MCF 10A (cell line): ENCODE measurements around the gene CX3CL1. TPM values are rescaled to one million over a fixed set of nuclear protein-coding genes. Genes with fewer than 3 reads are reported as not detected.

Experiments used
- BruUV-seq: library from RNA; stranded (reverse); fragments of 400-500 nt; replicated peaks from 2 replicates; lab custom pipeline; 2021; lab: Mats Ljungman, UMichigan
- CTCF ChIA-PET: fragments of 300-600 bp; sonication (Branson Sonifier 250); formaldehyde crosslinking; extraction: SDS; loops from one replicate; lab custom pipeline; 2021; ENCODE audit warnings: antibody characterized with exemption, inconsistent platforms; lab: Yijun Ruan, JAX
- POLR2A ChIA-PET: fragments of 300-600, 350-650 bp; sonication (Branson Sonifier 250); formaldehyde crosslinking; extraction: SDS; loops from one replicate; lab custom pipeline; 2020; ENCODE audit warnings: antibody characterized with exemption, inconsistent platforms; lab: Yijun Ruan, JAX
- DNase-seq: peaks from one replicate; pipeline ENCODE4 v3.0.0-alpha.2; 2018; ENCODE audit not compliant: unreplicated experiment
- H3K27ac Mint-ChIP-seq: one replicate; pipeline ENCODE4 v1.8.0; 2022; ENCODE audit warnings: mild to moderate bottlenecking, low read depth, mixed read lengths; ENCODE audit not compliant: unreplicated experiment
- H3K27me3 Mint-ChIP-seq: one replicate; pipeline ENCODE4 v1.8.0; 2022; ENCODE audit warnings: mixed read lengths; ENCODE audit not compliant: insufficient read depth, unreplicated experiment
- H3K36me3 Mint-ChIP-seq: one replicate; pipeline ENCODE4 v1.8.0; 2022; ENCODE audit warnings: mild to moderate bottlenecking, moderate library complexity, mixed read lengths; ENCODE audit not compliant: insufficient read depth, unreplicated experiment
- H3K4me1 Mint-ChIP-seq: one replicate; pipeline ENCODE4 v1.8.0; 2022; ENCODE audit warnings: mixed read lengths; ENCODE audit not compliant: insufficient read depth, unreplicated experiment
- H3K4me3 Mint-ChIP-seq: one replicate; pipeline ENCODE4 v1.8.0; 2022; ENCODE audit warnings: mild to moderate bottlenecking, moderate library complexity, mixed read lengths; ENCODE audit not compliant: unreplicated experiment
- H3K9me3 Mint-ChIP-seq: one replicate; pipeline ENCODE4 v1.8.0; 2022; ENCODE audit warnings: mixed read lengths; ENCODE audit not compliant: unreplicated experiment
- CTCF ChIP-seq: fragments of 200-600 bp; IDR thresholded peaks from one replicate; pipeline ENCODE4 v1.8.0; 2022; ENCODE audit warnings: antibody characterized with exemption, mild to moderate bottlenecking; ENCODE audit not compliant: unreplicated experiment
- intact Hi-C: fragments of 100-400 bp; cut with micrococcal nuclease; formaldehyde crosslinking; loops from 2 replicates; pipeline ENCODE4 v1.14.1; 2022
- total RNA-seq: library from RNA; stranded (reverse); gene quantifications from 2 replicates; pipeline ENCODE4 v1.2.3, GENCODE V29; 2022

CX3CL1 gene
- total RNA-seq, 1 experiment from 2014 or later, result not detected

- H3K27ac Mint-ChIP-seq, result no peak overlapping the region
- H3K36me3 Mint-ChIP-seq, result no peaks in the 10 kb centered on the region
- TF ChIP-seq CTCF, result no peak
- no peak overlapping the region for H3K4me3 Mint-ChIP-seq
- intact Hi-C loops, result no loop called here
- CTCF ChIA-PET, result interaction anchor here (0.6 kb wide), 1 partner anchor 32 kb away, joined by 3 read pairs; no protein-coding TSS in a partner anchor
- BruUV-seq, result no TSS peak
- peaks cover 13% of the 10 kb centered on the region for H3K4me1 Mint-ChIP-seq
- POLR2A ChIA-PET, result interaction anchor here (1.1 kb wide), 1 partner anchor 8 kb away, joined by 6 read pairs; no protein-coding TSS in a partner anchor
- DNase-seq, result no peak
- H3K27me3 Mint-ChIP-seq, result no peaks in the 10 kb centered on the region
- no peaks in the 10 kb centered on the region for H3K9me3 Mint-ChIP-seq
Observed at GRCh38 chr16:57384248-57385070, 12.2 kb downstream of the CX3CL1 start.

GRCh38 chr16:57385083-57385482 is 12.8 kb downstream of the CX3CL1 start:
- TF ChIP-seq CTCF, result no peak
- Mint-ChIP-seq H3K9me3 (no peaks in the 10 kb centered on the region), H3K4me3 (no peak overlapping the region), H3K27me3 (no peaks in the 10 kb centered on the region), H3K4me1 (peaks cover 13% of the 10 kb centered on the region), H3K27ac (no peak overlapping the region), H3K36me3 (no peaks in the 10 kb centered on the region)
- ChIA-PET CTCF (no interaction called here), POLR2A (interaction anchor here (1.1 kb wide), 1 partner anchor 9 kb away, joined by 6 read pairs; no protein-coding TSS in a partner anchor)
- intact Hi-C loops, result no loop called here
- no TSS peak for BruUV-seq
- DNase-seq, result no peak

- Mint-ChIP-seq H3K36me3 (no peaks in the 10 kb centered on the region), H3K4me3 (no peak overlapping the region), H3K27me3 (no peaks in the 10 kb centered on the region), H3K9me3 (no peaks in the 10 kb centered on the region), H3K27ac (no peak overlapping the region), H3K4me1 (peaks cover 13% of the 10 kb centered on the region)
- intact Hi-C loops, result no loop called here
- no peak for TF ChIP-seq CTCF
- no peak for DNase-seq
- BruUV-seq, result no TSS peak
- CTCF ChIA-PET, result interaction anchor here (0.6 to 1.3 kb wide), 2 partner anchors 30 to 66 kb away, joined by 3 read pairs; no protein-coding TSS in a partner anchor
- POLR2A ChIA-PET, result interaction anchor here (0.8 to 0.9 kb wide), 2 partner anchors 9 to 61 kb away, joined by 4 read pairs; partner anchors contain the start of genes CIAPIN1 and COQ9
Observed at GRCh38 chr16:57386381-57386951, 14.2 kb downstream of the CX3CL1 start.
